ENCODE data around the gene SCYGR4.
"Not testable (repeated sequence)": the region's sequence is repeated elsewhere in the genome, so short reads cannot be mapped to it uniquely, and the experiment has no call there.

SCYGR4 gene

GRCh38 chr2:227614740-227615139 is 2.6 kb upstream of the SCYGR4 start, which contains the start of gene SCYGR3:
Gene SCYGR3 (minus strand): TSS chr2:227614840. CDS start chr2:227614840, 0 bp downstream.
- DNase-seq: no peak

DNA sequence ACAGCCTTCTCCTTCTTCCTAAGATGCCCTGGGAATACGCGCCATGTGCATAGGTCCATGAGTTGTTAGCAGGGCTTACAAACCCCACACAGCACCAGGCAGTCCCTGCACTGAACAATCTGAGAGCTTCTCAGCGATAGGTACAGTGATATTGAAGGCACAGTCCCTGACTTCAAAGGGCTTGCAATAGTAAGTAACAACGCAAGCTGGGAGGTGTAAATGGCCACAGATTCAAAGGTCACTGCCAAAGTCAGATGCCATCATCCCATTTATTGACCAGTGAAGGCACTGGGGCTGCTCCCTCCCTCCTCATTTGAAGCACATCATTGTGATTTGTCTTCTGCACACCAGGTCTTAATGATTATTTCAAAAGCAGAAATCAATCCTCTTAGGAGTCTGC is 2.1 kb upstream of the SCYGR4 start:
- no peak for DNase-seq

DNA sequence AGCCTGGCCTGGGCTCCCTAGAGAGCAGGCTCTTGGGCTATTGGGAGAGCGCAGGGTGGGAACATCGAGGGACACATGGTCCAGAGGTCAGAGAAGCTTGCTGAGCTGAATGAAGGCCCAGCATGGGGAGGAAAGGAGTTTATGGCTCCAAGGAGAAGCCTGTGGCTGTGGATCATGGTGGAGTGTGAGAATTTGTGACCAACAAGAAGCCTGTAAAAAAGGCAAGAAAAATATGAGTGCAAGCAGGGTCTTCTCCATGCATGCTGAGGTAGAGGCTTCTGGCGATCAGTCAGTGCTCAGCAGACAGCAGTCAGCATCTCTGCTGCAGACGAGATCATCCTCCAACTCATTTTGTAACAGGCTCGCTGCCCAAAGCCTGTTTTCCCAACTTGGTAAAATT is 1.4 kb upstream of the SCYGR4 start:
- no peak for DNase-seq

- DNase-seq: no peak
These were observed 667 bp upstream of the SCYGR4 start for GRCh38 chr2:227616631-227617030.

- DNase-seq: no peak
These were observed 5.9 kb downstream of the SCYGR4 start for GRCh38 chr2:227623226-227623625.

DNA sequence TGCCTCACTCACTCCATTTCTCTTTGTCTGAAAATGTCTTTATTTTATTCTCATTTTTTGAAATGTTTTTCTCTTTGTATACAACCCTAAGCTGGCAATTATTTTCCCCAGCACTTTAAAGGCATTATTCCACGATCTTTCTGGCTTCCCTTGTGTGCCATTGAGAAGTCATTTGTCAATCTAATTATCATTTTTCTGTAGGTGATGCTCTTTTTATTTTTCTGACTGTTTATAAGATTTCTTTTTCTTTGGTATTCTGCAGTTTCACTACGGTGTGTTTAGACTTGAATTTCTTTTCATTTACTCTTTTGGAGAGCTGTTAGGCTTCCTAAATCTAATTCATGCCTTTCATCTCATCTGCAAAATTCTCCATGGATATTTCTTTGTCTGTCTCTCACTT is 8.1 kb downstream of the SCYGR4 start:
- DNase-seq: no peak

GRCh38 chr2:227626580-227627151 is 9.4 kb downstream of the SCYGR4 start:
- no peak for DNase-seq

GRCh38 chr2:227627769-227628168 is 10.5 kb downstream of the SCYGR4 start:
- no peak for DNase-seq

DNA sequence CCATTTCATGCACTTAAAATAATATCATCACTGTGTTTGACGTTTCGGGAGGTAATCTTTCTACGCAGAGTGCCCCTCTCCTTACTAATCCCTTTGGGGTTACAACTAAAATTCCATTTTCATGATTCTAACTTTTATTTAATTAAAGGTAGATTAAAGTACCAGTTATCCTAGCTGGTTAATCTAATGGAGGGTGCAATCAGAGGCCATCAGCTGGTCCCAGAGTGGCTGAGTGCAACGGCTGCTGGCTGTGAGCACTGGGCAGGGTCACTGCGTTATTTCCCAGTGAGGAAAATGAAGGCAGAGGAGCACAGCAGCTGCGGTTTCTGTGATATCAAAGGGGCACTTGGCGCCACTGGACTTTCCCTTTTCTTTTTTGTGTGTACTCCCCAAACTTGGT is 12.1 kb downstream of the SCYGR4 start:
- DNase-seq: no peak

DNA sequence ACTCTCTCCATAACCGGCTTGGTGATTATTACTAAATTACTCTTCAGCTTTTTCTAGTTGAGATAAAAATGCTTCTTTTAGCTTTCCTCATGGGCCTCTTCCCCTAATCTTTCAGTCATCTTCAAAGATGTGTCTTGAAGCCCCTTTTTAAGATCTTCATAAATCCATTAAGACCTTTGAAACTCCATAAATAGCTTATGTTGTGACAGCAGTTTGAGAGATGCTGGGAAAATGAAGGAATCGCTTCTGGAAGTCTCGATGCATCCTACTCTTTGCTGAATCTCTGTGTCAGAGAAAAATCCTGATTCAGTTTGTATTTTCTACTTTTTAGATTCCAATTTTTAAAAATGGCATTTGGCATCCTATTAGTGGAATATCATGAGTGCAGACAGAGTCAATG is 13.0 kb downstream of the SCYGR4 start:
- no peak for DNase-seq

DNA sequence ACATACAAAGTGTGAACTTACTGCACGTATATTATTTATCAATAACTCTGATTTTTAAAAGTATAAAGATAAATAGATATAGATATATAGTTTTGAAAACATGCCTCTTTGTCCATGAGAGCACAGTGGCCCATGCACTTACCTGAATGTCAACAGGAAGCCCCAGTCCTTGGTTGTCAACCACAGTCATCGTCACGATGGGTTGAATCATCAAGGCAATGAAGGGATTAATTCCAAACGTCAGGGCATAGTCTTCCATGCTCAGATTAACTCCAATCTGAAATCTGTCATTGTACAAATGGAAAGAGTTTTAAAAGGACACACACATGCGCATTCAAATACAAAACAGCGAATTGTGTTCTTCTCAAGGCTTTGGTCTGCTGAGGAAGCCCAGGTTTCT is 15.5 kb downstream of the SCYGR4 start:
- DNase-seq: no peak

DNA sequence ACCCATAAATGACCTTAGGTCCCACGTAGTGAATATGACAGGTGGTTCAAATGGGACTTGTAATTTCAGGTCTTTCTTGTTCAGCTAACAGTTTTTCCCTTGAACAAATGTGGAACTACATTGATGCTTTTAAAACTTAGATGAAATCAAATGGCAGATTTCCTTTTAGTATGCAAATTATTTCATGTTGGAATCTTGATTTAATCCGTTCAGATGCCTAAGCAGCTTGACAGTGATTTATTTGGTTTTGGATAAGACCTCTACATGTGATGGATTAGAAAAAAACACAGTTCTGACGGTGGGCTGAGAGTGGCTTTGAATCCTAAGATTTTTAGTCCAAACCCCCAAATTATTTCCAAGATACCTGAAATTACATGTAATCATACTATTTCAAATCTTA is 16.9 kb downstream of the SCYGR4 start:
- DNase-seq: no peak

GRCh38 chr2:227642656-227643055 is 25.4 kb downstream of the SCYGR4 start:
- no peak for DNase-seq

DNA sequence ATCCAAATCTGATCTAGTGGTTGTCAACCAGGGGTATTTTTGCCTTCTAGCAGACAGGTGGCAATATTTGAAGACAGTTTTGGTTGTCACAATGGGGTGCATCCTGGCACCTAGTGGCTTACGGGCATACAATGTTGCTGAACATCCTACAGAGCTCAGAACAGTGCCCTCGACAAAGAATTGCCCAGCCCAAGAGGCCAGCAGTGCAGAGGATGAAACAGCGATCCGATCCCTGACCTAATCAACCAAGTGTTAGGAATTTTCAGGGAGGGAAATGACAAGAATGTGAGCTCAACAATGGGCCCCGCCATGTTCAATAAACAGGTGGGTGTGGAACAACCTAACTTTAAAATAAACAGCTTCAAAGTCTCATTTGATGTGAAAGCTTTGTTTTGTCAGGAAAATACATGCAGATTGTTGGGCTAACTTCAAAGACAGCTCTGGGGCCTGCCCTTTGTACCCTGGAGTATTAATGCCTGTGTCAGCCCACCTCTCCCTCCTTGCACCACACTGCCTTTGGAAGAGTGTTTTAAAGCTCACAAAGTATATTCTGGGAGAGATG is 26.8 kb downstream of the SCYGR4 start:
- DNase-seq: no peak

DNA sequence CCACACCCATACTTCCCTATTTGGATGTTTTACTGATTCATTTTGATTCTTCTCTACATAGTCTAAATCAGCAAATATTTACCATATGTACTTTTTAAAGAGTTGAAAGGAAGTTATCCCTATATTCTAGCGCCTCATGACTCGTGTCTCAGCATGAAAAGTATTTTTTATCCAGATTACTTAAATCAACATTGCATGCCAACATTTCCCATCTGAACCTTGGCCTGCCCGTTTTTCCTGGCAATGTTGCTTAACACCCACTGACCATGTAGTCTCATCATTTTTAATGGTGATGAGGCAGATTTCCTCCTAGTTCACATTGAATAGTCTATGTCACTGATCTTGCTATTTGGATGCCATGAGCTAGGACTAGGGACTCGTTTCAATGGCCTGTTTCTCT is 36.1 kb downstream of the SCYGR4 start:
- no peak for DNase-seq

DNA sequence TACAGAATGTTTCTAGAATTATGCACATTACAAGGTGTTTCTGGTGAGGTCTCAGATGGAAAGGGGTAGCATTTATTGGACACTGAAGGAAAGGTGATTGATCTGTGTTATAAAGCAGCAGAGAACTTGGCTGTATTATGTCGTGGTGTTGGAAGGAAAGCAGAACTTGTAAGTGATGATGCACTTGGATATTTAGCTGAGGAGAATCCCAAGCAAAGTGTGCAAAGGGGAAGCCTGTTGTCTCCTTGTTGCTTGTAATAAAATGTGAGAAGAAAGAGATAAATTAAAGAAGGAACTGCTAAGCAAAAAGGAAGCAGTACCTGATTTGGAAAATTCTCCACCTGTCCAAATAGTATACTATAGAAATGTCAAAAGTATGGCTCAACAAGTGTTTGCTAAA is 37.1 kb downstream of the SCYGR4 start:
- no peak for DNase-seq

GRCh38 chr2:227655454-227655853 is 38.2 kb downstream of the SCYGR4 start:
- no peak for DNase-seq

DNA sequence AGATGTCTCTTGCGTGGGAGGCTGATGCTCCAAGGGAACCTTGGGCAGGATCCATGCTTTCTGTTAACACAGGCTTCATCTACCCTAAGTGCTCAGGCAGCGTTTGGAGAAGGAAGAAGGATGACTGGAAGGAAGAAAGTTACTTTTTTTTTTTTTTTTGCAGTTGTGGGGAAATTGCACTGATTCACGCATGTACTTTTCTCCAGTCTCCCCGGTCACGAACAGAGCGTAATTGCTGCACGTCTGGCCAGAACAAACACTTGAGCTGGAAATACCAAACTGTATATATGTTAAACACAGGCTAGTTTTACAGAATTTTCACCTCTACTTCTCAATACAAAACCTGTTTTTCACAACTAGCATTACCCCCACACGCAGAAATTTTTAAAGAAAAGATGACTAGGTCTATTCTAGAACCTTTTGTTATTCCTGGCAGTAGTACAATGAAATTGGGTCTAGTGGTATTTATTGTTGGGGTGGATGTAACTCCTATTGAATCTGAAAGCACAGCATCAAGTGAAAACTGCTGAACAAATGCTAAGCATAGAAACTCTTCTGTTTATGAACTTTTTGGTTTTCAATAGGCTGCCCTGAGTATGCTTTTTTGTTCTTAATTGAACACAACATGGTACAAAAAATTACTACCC is 40.0 kb downstream of the SCYGR4 start:
- no peak for DNase-seq

DNA sequence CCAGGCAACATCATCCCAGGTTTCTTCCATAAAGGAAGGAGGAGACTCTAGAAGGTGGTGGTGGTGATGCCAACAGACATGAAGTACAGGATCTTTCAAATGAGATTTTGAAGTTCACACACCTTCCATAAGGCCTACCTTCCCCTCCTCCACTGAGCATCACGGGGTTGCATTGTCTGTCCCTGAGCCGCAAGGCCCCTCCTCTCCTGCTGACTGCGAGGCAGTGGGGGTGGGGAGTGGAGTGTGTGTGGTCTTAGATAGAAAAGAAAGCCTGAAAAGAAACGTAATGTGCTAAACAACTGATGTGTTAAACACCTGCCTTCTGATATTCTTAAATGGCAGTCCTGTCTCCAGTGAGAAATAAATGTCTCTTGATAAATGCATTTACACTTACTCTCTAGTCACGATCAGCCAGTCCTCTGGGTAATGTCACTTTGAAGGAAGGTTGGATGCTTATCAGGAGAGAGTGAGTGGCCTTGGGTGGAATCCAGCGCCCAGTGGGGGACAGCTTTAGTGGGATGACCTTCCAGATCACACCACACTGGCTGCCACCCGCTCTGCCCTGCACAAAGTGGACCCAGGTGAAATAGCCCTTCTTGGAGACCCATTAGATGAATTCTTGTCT is 43.8 kb downstream of the SCYGR4 start:
- no peak for DNase-seq

GRCh38 chr2:227661827-227662226 is 44.5 kb downstream of the SCYGR4 start:
- no peak for DNase-seq

DNA sequence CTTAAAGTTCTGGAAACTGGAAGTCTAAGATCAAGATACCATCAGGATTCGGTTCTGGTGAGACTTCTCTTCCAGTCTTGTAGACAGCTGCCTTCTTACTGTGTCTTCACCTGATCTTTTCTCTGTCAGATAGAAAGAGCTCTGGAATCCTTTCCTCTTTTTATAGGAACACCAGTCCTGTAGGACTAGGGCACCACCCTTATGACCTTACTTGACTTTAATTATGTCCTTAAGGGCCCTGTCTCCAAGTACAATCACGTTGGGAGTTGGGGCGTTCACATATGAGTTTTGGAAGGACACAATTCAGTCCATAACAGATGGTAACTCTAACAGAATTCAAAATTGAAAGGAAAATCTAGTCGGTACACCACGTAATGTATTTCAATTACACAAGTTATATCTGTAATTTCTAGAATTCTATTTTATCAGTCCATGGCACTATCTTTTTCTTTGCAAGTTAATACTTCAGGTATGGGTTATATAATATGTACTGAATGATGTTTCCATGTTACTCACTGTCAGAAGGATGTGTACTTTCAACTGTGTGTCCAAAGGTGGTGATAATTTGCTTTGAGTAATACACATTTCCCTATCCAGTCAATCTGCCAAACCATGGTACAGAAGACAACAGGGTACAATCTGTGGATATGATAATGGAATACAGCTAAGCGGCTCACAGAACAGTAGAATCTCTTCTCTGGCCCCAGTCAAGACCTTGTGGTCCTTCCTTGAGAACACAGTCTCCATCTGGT is 48.1 kb downstream of the SCYGR4 start:
- DNase-seq: no peak

DNA sequence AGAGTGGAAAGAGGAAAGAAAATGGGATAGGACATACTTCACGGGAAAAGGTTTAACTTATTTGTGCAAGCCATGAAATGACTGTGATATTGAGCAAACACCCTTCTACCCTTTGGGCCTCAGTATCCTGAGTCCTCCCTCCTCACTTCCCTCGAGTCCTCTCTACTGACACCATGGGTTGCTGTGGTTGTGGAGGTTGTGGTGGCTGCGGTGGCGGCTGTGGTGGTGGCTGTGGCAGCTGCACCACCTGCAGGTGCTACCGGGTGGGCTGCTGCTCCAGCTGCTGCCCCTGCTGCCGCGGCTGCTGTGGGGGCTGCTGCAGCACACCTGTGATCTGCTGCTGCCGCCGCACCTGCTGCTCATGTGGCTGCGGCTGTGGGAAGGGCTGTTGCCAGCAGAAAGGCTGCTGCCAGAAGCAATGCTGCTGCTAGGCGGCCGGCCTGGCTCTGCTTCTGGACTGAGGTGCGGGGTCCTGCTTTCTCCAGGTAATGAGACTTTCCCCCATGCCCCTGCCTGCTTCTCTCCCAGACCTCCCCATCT is 49.4 kb downstream of the SCYGR4 start, which contains the start of gene SCYGR5:
Gene SCYGR5, plus strand, starts transcription at position 174 of the 540 bp plus-strand sequence. Its CDS starts 0 bp downstream, at position 174.
- not testable (repeated sequence) for DNase-seq

Measured in NCI-H1417 (cell line).